Type B pancreatic cell (in vitro differentiated cells): ENCODE measurements around the gene BCAN. TPM values are rescaled to one million over a fixed set of nuclear protein-coding genes. Genes with fewer than 3 reads are reported as not detected.

Source experiments
- DNase-seq: peaks from one replicate; pipeline ENCODE4 v3.0.0; 2021; ENCODE audit warnings: mixed read lengths; ENCODE audit not compliant: unreplicated experiment; ENCODE audit errors: extremely low spot score
- H3K27ac Mint-ChIP-seq: 2 replicates; pipeline ENCODE4 v1.8.0; 2021; ENCODE audit warnings: mild to moderate bottlenecking, mixed read lengths
- H3K27me3 Mint-ChIP-seq: 2 replicates; pipeline ENCODE4 v1.8.0; 2021; ENCODE audit warnings: mixed read lengths
- H3K36me3 Mint-ChIP-seq: 2 replicates; pipeline ENCODE4 v1.8.0; 2021; ENCODE audit warnings: mixed read lengths
- H3K4me1 Mint-ChIP-seq: one replicate; pipeline ENCODE4 v1.8.0; 2021; ENCODE audit warnings: mixed read lengths; ENCODE audit not compliant: unreplicated experiment
- H3K4me3 Mint-ChIP-seq: 2 replicates; pipeline ENCODE4 v1.8.0; 2021; ENCODE audit warnings: mild to moderate bottlenecking, mixed read lengths
- H3K9me3 Mint-ChIP-seq: 2 replicates; pipeline ENCODE4 v1.8.0; 2021; ENCODE audit warnings: mixed read lengths
- CTCF ChIP-seq: fragments of 200-600 bp; sonication (generic); conservative IDR thresholded peaks from 2 replicates; pipeline ENCODE4 v1.5.0; 2021; ENCODE audit warnings: antibody characterized with exemption, mild to moderate bottlenecking
- total RNA-seq: library from RNA; stranded (reverse); gene quantifications from 2 replicates; pipeline ENCODE4 v1.2.1, GENCODE V29; 2021; ENCODE audit warnings: low replicate concordance

BCAN gene
- total RNA-seq, 1 donor from 2014 or later, result 12.6 TPM

GRCh38 chr1:156707417-156708217 is 65.7 kb downstream of the BCAN start:
- DNase-seq, result no peak
- peaks cover 66% of the 10 kb centered on the region for H3K4me1 Mint-ChIP-seq

GRCh38 chr1:156708218-156708661 is 66.3 kb downstream of the BCAN start:
- Mint-ChIP-seq H3K4me1 (peaks cover 65% of the 10 kb centered on the region), H3K36me3 (no peaks in the 10 kb centered on the region), H3K4me3 (peak overlapping the region; percentile 93), H3K9me3 (no peaks in the 10 kb centered on the region), H3K27ac (peak overlapping the region; percentile 73), H3K27me3 (peaks cover 7% of the 10 kb centered on the region)
- no peak for DNase-seq
- no peak for TF ChIP-seq CTCF

More at GRCh38 chr1:156707417-156708217, 65.7 kb downstream of the BCAN start:
- peaks cover 7% of the 10 kb centered on the region for H3K27me3 Mint-ChIP-seq
- peak overlapping the region; percentile 93 for H3K4me3 Mint-ChIP-seq
- no peaks in the 10 kb centered on the region for H3K36me3 Mint-ChIP-seq
- H3K9me3 Mint-ChIP-seq, result no peaks in the 10 kb centered on the region
- H3K27ac Mint-ChIP-seq, result peak overlapping the region; percentile 73
- no peak for TF ChIP-seq CTCF

DNA sequence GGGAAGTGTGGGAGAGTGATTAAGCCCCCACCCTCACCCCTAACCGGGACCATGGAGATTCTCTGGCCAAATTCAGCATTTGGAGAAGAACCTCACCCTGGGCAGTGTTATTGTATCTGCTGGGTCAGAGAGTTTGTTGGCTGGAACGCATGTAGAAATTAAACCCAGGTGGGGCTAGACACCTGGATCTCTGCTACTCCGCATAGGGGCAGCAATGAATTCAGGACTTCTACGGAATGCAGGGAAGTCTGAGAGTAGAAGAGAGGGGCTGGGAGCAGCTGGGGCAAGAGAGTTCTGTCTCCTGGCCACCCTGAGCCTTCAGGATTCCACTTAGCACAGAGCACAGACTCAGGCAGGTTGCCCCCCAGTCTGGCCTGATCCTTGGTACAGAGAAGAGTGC is 67.1 kb downstream of the BCAN start:
- Mint-ChIP-seq H3K4me1 (peaks cover 57% of the 10 kb centered on the region), H3K36me3 (no peaks in the 10 kb centered on the region), H3K27ac (peak overlapping the region; percentile 73), H3K4me3 (peak overlapping the region; percentile 93), H3K27me3 (peaks cover 6% of the 10 kb centered on the region), H3K9me3 (no peaks in the 10 kb centered on the region)
- no peak for DNase-seq
- TF ChIP-seq CTCF, result no peak

Other genes with a start within 250 kb of the BCAN start
- 20.7 and 26.1 TPM in 2 replicates for gene MEF2D, start 141.3 kb upstream of the BCAN start, total RNA-seq
- 17.6 and 35.3 TPM in 2 replicates for gene IQGAP3, start 69.6 kb upstream of the BCAN start, total RNA-seq
- gene TTC24, start 62.4 kb upstream of the BCAN start, total RNA-seq, result not detected in 2 replicates
- 86.3 and 98.4 TPM in 2 replicates for gene NAXE, start 50.3 kb upstream of the BCAN start, total RNA-seq
- 22.4 and 30.7 TPM in 2 replicates for gene GPATCH4, start 40.6 kb upstream of the BCAN start, total RNA-seq
- gene HAPLN2, start 22.7 kb upstream of the BCAN start, total RNA-seq, result not detected in 2 replicates
- 8.1 and 125 TPM in 2 replicates for gene NES, start 35.3 kb downstream of the BCAN start, total RNA-seq
- gene CRABP2, start 63.5 kb downstream of the BCAN start, total RNA-seq, result 83.7 and 370 TPM in 2 replicates
- 35.2 and 39.7 TPM in 2 replicates for gene METTL25B, start 86.4 kb downstream of the BCAN start, total RNA-seq
- gene ISG20L2, start 86.6 kb downstream of the BCAN start, total RNA-seq, result 35.3 and 42.0 TPM in 2 replicates
- 47.4 and 58.6 TPM in 2 replicates for gene MRPL24, start 99.0 kb downstream of the BCAN start, total RNA-seq
- gene HDGF, start 109.6 kb downstream of the BCAN start, total RNA-seq, result 249 and 270 TPM in 2 replicates
- gene PRCC, start 125.4 kb downstream of the BCAN start, total RNA-seq, result 79.1 and 81.8 TPM in 2 replicates
- gene SH2D2A, start 174.7 kb downstream of the BCAN start, total RNA-seq, result 0.48 and 2.2 TPM in 2 replicates
- 1.7 TPM in 1 of 2 replicates, not detected in the other for gene INSRR, start 217.0 kb downstream of the BCAN start, total RNA-seq
- 0.12 and 6.6 TPM in 2 replicates for gene NTRK1, start 218.7 kb downstream of the BCAN start, total RNA-seq